ENCODE data around the gene DLGAP4.
"Not testable (repeated sequence)": the region's sequence is repeated elsewhere in the genome, so short reads cannot be mapped to it uniquely, and the experiment has no call there.

The DLGAP4 gene

DNA sequence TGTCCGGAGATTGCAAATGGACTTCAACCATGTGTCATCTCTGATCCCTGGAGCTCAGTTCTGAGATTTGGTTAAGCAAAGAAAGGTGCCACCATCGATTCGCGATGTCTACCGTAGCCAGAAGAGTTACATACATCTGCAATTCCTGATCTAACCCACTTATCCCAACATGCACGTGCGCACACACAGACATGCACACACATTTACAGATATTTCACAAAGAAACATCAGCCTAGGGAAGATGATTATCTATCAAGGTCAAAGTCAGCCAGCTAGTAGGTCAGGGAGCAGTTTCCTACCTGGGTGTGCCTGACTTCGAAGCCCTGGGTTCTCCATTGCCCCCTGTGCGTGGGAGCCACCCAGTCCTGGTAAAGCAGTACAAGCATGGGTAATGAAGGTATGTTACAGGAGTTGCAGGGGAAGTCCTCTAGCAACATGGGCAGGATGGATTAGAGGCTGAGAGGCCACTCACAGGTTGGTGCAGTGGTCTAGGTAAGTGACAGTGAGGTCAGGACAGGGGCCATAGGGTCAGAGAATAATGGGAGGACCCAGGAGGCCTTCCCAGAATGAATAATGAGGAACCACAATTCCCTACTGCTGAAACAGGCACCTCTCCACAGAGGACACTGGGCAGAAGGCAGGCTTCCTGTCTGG, 150.0 kb downstream of the DLGAP4 start:
- DNase-seq (ENCODE audit: low spot score), result no peak

DNA sequence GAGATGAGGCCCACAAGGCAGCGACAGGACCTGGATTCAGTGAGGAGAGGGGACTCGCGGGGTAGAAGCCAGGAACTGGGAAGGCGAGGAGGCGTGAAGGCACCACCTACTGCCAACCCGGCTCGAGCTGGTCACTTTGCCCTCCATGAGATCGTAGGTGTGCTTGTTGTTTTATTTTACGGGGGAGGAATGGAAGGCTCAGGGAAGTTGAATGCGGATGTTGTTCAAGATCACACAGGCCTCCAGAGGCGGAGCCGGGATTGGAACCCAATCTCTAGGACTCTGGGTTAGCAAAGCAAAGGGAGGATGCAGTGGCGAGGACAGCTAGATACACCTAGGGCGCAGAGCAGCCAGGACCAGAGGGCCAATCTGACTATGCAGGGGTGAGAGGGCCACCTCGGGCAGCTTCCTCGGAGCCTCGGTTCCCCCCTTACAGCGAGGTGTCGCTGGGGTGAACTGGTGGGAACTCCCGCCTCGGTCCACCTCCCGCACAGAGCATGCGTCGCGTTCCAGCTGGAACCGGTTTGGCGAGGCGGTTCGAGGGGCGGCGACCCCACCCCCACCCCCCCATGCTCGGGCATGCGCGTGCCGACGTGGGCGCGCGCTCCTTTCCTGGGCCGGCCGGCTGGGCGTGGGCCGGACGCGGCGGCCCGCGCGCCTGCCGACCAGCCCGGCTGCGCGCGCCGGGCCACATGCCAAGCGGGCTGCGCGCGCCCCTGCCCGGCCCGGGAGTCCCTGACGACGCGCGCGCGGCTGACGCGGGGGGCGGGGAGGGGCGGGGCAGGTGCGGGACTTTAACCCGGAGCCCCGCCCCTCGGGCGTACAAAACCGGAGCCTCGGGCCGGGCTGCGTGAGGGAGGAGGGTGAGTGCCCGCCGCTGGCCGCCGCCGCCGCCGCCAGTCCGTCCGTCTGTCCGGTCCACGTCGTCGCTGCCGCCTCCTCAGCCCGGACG, 154.8 kb downstream of the DLGAP4 start:
- peak; percentile 92 for DNase-seq (ENCODE audit: low spot score)

DNA sequence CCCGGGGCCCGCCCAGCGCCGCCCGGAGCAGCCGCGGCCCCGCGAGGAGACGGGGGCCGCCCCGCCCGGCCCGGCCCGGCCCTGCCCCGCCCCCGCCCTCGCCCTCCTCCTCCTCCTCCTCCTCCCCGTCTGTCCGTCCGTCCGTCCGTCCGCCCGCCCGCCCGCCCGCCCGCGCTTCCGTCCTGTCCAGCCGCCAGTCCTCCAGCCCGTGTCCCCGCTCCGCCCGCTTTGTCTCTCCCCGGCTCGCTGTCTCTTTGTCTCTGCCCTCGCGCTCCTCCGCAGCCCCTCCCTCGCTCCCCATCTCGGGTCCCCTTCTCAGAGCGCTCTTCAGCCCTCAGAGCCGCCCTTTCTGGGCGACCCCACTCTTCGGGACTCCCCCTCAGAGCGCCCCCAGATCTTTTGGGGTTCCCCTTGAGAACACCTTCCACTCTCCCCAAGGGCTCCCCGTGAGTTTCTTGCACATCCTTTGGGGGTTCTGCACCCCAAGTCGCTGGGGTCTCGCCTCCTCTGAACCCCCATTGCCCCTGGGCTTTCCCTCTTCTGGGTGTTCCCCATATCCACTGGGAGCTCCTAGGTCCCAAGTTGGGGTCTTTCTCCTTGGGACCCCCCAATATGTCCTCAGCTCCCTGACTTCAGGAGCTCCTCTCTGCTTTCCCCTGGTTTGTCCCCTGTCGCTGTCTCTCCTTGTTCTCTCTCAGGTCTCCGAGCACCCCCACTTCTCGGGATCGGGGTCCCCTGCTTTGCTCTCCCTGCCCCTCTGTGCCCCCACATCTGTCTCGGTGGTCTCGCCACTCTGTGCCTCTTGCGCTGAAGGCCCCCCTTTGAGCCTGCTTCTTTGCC, 155.7 kb downstream of the DLGAP4 start:
- no peak for DNase-seq (ENCODE audit: low spot score)

DNA sequence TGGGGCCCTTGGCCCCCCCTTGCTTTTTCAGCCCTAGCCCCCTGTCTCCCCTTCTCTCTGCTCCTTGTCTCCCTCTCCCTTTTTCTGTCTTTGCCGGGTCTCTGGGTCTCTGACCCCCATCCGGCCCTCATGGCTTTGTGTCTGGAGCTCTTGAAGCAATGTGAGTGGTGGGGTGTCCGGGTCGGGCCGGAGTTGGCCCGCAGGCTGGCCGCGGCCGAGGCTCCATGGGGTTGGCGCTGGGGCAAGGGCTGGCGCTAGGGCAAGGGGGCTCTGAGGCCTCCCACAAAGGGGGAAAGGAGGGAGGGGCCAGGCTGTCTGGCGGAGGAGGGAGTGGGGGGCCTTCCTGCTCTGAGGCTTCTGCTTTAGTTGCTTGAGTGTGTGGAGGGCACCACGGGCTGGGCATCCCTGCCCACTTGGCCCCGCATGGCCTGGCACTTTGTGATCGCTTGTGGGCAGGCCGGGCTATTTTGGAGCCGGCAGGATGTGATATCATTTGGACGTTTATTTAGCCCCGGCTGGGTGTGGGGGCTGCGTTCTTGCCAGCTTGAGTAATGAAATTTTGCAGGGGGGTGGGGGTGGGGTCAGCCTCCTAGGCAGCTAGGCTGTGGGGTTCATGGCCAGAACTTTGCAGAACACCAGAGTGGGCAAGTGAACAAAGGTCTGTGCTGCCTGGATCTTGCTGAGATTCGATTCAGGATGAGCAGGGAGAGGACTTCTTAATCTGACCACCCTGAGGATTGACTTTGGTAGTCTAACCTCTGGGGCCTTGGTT, 156.5 kb downstream of the DLGAP4 start:
- DNase-seq (ENCODE audit: low spot score), result no peak

DNA sequence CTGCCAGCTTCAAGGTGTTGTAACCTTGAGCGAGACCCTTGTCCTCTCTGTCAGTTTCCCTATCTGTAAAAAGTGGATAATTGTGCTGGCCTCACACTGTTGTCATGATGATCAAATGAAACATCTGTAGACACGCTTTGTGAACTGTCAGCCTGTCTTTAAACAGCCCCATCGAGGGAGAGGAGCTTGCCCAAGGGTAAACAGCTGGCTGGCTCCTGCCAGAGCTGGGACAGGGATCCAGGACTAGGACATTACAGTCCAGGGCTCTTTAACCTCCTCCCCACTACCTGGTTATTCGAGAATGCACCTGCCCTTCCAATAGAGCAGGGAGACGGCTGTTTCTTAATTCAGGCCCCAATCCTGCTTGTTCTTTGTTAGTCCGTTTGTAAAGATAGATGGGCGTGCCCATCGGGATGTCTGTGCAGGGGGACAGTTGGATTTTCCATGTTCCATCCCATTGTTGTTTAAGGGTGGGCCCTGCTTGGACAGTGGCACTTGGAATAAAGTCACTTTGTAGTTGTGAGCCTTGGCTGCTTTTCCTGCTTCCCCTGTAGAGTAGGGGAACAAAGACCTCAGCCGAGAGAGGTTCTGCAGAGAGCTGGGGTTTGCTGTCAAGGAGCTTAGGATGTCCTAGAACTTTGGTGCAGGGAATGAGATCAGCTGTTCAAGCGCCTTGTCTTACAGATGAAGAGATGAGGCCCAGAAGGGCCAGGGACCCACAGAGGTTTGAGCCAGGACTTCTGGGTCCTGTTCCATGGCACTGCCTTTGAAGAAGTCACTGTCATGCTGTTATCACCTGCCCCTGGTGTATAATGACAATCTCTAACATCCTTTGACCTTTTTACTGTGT, 157.3 kb downstream of the DLGAP4 start:
- no peak for DNase-seq (ENCODE audit: low spot score)

- peak; percentile 91 for DNase-seq (ENCODE audit: low spot score)
Measured at GRCh38 chr20:36465109-36466080, 159.3 kb downstream of the DLGAP4 start.

- no peak for DNase-seq (ENCODE audit: low spot score)
Measured at GRCh38 chr20:36466089-36466488, 159.9 kb downstream of the DLGAP4 start.

- peak; percentile 76 for DNase-seq (ENCODE audit: low spot score)
Measured at GRCh38 chr20:36467076-36467999, 161.2 kb downstream of the DLGAP4 start.

DNA sequence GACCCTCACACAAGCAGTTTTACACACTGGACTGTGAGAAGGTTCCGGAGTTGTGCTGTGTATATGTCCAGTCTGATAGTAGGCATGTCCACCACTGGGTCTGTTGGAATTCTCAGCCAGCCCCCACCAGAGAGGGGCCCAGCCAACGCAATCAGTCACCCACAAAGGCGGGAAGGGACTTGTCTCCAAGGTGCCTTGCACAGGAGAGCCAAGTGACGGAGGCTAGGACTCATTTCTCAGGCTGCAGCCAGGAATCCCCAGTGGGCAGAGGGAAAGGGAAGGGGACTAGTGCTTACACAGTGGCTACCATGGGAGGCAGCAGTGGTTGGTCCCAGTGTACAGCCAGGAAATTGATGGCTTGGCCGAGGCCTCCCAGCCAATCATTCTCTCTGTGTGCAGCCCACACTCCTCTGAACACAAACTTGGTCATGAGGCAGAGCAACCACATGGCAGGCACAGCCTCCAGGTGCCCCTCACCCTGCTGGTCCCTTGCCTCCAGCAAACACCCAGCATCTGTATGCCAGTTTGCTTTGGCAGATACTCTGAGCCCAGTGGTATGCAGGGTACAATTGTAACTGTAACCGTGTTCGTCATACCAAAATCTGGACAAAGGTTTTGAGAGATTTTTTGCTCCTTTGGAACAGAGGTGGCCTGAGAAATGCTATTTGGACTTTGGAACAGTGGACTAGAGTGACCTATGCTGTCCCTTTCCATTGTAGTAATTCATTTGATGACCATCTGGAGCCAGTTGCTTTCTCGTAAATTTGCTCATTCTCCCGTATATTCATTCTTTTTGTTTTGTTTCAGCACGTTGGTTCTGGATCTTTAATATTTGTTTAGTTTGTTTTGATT, 162.2 kb downstream of the DLGAP4 start:
- DNase-seq (ENCODE audit: low spot score), result no peak

DNA sequence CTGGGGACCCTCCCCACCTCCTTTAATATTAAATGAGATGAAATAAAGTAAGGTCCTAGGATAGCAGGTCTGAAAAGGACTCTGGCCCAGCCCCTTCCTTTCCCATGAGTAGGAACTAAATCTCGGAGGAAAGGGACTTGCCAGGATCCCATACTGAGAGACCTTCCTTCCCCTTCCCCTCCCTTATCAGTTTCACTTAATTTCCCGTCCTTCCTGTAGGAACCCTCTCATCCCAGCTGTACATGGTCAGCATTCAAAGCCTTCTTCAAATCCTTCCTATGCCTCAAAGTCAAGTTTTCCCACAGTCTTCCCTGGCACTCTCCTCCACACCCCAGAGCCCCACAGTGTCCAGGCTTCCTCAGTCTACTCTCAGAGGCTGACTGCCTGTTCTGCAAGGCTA, 163.8 kb downstream of the DLGAP4 start:
- DNase-seq (ENCODE audit: low spot score), result no peak

DNA sequence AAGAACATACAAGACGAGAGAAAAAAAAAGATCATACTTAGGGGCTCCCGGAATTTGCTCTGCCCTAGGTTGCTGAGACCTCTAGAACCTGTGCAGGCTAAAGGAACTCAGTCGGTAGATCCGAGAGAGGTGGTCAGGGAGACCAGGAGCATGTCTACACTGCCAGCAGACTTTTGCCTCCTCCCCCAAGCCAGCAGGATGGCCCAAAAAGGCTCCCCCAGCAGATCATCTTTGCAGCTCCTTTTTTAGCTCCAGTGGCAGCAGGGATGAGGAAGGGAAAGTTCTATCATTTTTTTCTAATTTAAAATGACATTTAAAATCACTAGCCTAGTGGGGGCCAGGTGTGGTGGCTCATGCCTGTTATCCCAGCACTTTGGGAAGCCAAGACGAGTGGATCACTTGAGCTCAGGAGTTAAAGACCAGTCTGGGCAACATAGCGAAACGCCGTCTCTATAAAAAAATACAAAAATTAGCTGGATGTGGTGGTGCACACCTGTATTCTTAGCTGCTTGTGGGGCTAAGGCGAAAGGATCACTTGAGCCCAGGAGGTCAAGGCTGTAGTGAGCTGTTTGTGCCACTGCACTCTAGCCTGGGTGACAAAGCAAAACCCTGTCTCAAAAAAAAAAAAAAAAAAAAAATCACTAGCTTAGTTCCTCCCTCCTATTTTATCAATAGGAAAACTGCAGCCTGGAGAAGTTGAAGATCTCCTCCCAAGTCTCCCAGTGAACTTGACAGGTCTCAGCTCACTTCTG, 165.9 kb downstream of the DLGAP4 start:
- DNase-seq (ENCODE audit: low spot score), result no peak

DNA sequence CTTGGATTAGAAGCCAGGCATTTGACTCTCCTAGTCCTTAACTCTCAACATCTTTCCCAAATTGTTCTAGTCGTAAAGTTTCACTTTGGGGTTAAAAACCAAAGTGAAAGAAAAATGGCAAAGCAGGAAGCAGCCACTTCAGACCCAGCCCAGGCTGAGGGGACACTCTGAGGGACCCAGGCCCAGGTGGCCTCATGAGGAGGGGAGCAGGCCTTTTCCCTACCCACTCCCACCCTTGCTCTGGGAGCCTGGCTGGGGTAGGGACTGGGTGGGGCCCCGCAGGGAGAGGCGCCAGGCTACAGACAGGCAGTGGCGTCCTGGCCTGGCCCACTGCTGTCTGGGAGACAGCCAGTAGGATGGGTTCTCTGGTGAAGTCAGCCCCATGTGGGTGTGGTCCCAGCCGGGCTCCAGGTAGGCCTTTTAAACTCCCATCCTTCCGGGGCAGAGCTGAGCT, 166.5 kb downstream of the DLGAP4 start:
- peak; percentile 51 for DNase-seq (ENCODE audit: low spot score)

- DNase-seq (ENCODE audit: low spot score), result no peak
Measured at GRCh38 chr20:36473164-36473563, 167.0 kb downstream of the DLGAP4 start.

DNA sequence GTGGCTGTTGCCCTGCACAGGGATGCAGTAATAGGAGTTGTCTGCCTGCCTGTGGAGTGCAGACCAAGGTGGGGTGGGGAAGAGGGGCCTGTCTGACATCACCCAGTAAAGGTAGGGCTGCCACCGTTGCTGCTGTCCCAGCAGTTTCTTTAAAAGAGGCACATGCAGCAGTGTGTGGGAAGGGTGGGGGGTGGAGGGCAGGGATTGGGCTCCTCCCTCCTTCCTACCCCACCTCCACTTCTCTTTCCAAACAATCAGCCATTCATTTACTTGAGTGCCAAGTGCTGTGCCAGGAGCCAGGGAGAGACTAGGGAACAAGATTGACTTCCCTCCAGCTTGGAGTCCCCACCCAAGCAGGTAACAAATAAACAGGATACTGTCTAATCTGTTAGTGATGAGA, 168.4 kb downstream of the DLGAP4 start:
- no peak for DNase-seq (ENCODE audit: low spot score)

DNA sequence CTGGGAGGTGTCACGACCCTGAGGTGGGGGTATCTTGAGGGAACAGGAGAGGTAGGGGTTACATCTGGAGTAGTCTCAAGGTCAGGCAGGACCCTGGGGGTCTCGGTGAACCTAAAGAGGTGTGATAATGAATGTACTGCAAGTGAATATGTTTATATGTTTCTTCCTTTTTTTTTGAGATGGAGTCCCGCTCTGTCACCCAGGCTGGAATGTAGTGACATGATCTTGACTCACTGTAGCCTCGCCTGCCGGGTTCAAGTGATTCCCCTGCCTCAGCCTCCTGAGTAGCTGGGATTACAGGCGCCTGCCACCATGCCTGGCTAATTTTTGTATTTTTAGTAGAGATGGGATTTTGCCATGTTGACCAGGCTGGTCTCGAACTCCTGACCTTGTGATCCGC, 168.9 kb downstream of the DLGAP4 start:
- DNase-seq (ENCODE audit: low spot score), result not testable (repeated sequence)

DNA sequence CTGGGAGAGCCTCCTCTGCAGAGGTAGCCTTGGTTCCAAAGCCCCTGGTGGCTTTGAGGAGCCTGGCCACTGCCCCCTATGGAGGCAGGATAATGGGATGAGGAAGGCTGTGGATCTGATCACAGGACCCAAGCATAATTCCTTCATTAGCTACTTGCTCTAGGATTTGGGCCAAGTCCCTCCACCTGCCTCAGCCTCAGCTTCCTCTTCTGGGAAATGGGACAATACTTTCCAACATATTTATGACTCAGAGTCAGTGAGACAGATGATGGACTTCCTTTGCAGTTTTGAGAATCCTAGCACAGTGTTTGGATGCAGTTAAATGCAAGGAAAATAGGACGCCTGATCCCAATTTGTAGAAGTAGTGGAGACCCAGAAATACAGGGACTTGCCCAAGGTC, 171.3 kb downstream of the DLGAP4 start:
- DNase-seq (ENCODE audit: low spot score), result no peak
